C4-2B (cell line): ENCODE measurements around the gene CIC.

Source experiments
- H3K27ac ChIP-seq: fragments of 450-650 bp; 2 replicates; pipeline ENCODE4 v1.5.1; 2017
- ZFX ChIP-seq: fragments of 450-650 bp; IDR thresholded peaks from 2 replicates; pipeline ENCODE4 v1.6.1; 2017
- TF ChIP-seq, protein P1 (sequence below): fragments of 450-650 bp; conservative IDR thresholded peaks from 2 replicates; pipeline ENCODE4 v1.5.1; 2017; ENCODE audit warnings: mild to moderate bottlenecking

The CIC gene

DNA sequence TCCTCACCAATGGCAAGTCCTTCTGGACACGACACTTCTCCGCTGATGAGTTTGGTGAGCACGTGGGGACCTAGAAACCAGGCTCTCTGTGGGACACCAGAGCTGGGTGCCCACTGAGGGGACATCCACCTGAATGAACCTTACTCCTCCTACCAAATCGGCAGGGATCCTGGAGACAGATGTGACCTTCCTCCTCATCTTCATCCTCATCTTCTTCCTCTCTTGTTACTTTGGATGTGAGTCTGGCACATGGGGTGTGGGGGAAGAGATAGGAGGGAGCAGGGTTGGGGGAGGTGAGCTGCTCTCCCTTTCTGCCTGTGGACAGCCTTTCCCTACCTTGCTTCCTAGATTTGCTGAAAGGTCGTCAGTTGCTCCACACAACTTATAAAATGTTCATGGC is 46.0 kb downstream of the CIC start:
- TF ChIP-seq ZFX, result no peak
- TF ChIP-seq, protein P1, sequence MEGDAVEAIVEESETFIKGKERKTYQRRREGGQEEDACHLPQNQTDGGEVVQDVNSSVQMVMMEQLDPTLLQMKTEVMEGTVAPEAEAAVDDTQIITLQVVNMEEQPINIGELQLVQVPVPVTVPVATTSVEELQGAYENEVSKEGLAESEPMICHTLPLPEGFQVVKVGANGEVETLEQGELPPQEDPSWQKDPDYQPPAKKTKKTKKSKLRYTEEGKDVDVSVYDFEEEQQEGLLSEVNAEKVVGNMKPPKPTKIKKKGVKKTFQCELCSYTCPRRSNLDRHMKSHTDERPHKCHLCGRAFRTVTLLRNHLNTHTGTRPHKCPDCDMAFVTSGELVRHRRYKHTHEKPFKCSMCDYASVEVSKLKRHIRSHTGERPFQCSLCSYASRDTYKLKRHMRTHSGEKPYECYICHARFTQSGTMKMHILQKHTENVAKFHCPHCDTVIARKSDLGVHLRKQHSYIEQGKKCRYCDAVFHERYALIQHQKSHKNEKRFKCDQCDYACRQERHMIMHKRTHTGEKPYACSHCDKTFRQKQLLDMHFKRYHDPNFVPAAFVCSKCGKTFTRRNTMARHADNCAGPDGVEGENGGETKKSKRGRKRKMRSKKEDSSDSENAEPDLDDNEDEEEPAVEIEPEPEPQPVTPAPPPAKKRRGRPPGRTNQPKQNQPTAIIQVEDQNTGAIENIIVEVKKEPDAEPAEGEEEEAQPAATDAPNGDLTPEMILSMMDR, result no peak
- H3K27ac ChIP-seq, result no peak overlapping the region

DNA sequence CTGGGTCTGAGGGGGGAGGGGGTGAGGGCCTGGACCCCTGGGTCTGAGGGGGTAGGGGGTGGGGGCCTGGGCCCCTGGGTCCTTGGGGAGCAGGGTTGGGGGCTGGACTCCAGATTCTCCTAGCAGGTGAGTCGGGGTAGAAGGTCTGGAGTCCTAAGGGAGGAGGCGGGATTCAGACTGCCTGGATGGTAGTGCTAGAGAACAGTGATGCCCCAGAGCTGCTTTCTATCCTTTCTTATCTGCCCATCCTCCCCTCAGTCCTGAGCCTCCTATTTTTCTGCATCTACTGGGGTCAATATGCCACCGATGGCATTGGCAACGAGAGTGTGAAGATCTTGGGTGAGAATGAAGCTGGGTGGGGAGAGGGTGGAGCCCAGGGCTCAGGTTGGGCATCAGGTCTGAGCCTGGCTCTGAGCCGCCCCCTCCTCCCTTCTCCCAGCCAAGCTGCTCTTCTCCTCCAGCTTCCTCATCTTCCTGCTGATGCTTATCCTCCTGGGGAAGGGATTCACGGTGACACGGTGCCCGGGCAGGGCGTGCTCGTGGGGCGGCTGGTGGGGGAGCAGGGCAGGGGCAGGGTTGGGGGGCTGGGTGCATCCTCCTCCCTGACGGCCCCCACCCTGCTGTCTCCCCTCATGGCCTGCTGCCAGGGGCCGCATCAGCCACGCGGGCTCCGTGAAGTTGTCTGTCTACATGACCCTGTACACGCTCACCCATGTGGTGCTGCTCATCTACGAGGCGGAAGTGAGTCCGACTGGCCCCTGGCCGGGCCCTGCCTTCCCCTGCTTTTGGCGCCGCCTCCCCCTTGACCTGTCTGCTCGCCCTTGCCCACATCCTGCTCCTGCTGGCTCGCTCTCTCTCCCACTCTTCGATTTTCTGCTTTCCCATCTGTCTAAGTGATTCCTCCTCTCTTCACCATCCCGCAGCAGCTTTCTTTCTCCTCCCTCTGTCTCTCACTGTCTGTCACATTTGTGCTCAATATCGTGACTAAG is 47.5 kb downstream of the CIC start:
- no peak for TF ChIP-seq ZFX
- TF ChIP-seq, protein P1, result no peak
- no peak overlapping the region for H3K27ac ChIP-seq

DNA sequence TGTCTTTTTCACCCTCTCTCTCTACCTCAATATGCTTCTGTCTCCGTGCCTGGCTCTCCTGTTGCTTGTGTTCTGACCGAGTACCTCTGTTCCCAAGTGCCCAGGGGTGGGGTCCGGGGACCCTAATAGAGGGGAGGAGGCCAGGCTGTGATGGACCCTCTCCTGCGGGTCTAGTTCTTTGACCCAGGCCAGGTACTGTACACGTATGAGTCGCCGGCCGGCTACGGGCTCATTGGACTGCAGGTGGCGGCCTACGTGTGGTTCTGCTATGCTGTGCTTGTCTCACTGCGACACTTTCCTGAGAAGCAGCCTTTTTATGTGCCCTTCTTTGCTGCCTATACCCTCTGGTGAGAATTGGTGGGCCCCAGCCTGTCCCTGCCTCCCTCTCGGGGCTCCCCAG is 48.5 kb downstream of the CIC start:
- no peak overlapping the region for H3K27ac ChIP-seq
- TF ChIP-seq ZFX, result no peak
- TF ChIP-seq, protein P1, result no peak

DNA sequence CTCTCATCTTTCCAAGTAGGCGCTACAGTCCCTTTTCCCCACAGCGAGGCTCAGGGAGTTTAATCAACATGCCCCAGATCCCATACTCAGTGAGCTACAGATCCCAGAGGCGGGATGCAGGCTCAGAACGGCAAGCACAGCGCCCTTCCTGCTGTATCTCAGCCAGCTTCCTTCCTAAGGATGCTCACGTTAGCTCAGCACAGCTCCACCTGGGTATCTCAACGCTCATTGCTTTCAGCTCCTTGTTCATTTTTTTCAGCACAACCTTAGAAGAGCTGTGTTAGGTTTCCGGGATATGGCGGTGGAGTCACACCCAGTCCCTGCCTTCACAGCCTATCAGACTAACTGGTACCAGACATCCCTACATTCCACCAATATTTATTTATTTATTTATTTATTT is 53.3 kb downstream of the CIC start:
- no peak overlapping the region for H3K27ac ChIP-seq
- TF ChIP-seq, protein P1, result no peak
- TF ChIP-seq ZFX, result no peak

DNA sequence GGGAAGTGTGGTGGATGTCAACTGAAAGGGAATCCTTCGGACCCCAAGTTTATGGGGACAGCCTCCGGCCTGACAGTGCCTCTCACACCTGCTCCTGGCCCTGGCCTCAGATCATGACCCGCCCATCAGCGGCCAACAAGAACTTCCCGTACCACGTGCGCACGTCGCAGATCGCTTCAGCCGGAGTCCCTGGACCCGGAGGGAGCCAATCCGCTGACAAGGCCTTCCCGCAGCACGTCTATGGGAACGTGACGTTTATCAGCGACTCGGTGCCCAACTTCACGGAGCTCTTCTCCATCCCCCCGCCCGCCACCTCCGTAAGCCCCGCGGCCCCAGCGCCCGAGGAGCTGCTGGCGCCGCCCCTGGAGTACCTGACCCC is 54.4 kb downstream of the CIC start:
- TF ChIP-seq, protein P1, result no peak
- no peak for TF ChIP-seq ZFX
- no peak overlapping the region for H3K27ac ChIP-seq

DNA sequence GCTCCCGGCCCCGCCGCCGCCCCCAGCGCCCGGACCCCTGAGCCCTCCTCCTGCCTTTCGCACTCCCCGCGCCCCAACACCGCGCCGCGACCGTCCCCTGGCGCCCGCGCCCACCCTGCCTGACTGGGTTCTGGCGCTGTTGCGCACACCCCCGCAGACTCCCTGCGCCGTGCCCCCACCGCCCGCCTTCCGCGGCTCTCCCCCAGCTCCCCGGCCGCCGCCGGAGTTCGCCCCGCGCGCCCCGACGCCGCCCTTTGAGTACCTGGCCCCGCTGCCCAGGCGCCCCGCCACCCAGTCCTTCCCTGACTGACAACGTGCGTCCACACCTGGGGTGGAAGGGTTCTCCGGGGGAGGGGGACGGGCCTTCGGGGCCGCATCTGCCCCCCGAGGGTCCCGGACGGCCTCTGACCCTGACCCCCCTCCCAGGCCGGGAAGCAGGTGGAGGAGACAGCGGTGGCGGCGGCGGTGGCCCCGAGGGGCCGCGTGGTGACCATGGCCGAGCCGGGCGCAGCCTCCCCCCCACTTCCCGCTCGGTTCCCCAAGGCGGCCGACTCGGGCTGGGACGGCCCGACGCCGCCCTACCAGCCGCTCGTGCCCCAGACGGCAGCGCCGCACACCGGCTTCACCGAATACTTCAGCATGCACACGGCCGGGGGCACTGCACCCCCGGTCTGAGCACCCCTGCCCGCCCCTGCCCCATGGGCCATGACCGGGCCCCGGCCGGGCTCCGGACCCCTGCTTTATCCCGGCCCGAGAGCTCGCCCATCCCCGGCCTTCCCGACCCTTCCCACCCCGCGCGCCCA is 55.0 kb downstream of the CIC start:
- TF ChIP-seq ZFX, result no peak
- TF ChIP-seq, protein P1, result no peak
- no peak overlapping the region for H3K27ac ChIP-seq
